ENCODE data around the gene ERAP2.

- TF ChIP-seq EZH2 (IDR thresholded peaks at IDR 0.05; ENCODE audit: insufficient read depth, poor library complexity, severe bottlenecking) (no peak), EZH2phosphoT487 (IDR thresholded peaks at IDR 0.05; ENCODE audit: insufficient read depth, low read depth) (no peak)
These were observed 29.6 kb downstream of the ERAP2 start for GRCh38 chr5:96905864-96906263.

All from GM23248 (cell line).